SK-MEL-5 (cell line): ENCODE results near the gene TSHB. TPM values are rescaled to one million over a fixed set of nuclear protein-coding genes. Genes with fewer than 3 reads are reported as not detected.

Experiments used
- DNase-seq: peaks from one replicate; pipeline ENCODE4 v3.0.0-alpha.2; 2016; ENCODE audit warnings: low read depth, low spot score
- in situ Hi-C: cut with HindIII; loops from 2 replicates; pipeline ENCODE4 v1.10.0; 2016; ENCODE audit warnings: low sequenced_read_pairs, high pct_unique_total_duplicates, low pct_unique_long_range_greater_than_20kb
- total RNA-seq: library from RNA; depleted of rRNA; stranded (reverse); fragments of >200 nt; shearing (Covaris generic); gene quantifications from 2 replicates; pipeline ENCODE4 v1.2.3, GENCODE V29; 2014

The TSHB gene
- total RNA-seq, 1 experiment from 2014 or later: not detected

GRCh38 chr1:115052454-115053083 lies 22.9 kb downstream of the TSHB start:
- in situ Hi-C loops: no loop called here
- peak; percentile 70 for DNase-seq

GRCh38 chr1:115056395-115056798 lies 26.8 kb downstream of the TSHB start:
- in situ Hi-C loops: no loop called here

GRCh38 chr1:115057661-115058254 lies 28.1 kb downstream of the TSHB start:
- in situ Hi-C loops: no loop called here
- DNase-seq: no peak

More at GRCh38 chr1:115056395-115056798, 26.8 kb downstream of the TSHB start:
- no peak for DNase-seq

- in situ Hi-C loops: no loop called here
- DNase-seq: no peak
Measured at GRCh38 chr1:115059316-115059715, 29.7 kb downstream of the TSHB start.

- in situ Hi-C loops: no loop called here
- DNase-seq: no peak
Measured at GRCh38 chr1:115060501-115060900, 30.9 kb downstream of the TSHB start.

- DNase-seq: no peak
- in situ Hi-C loops: no loop called here
Measured at GRCh38 chr1:115062542-115063004, 32.9 kb downstream of the TSHB start.

GRCh38 chr1:115063228-115063901 lies 33.7 kb downstream of the TSHB start:
- in situ Hi-C loops: no loop called here
- DNase-seq: no peak

GRCh38 chr1:115064461-115064860 lies 34.8 kb downstream of the TSHB start:
- in situ Hi-C loops: no loop called here

GRCh38 chr1:115065021-115065420 lies 35.4 kb downstream of the TSHB start:
- in situ Hi-C loops: no loop called here

More at GRCh38 chr1:115064461-115064860, 34.8 kb downstream of the TSHB start:
- no peak for DNase-seq

GRCh38 chr1:115067161-115067859 lies 37.7 kb downstream of the TSHB start:
- no peak for DNase-seq
- in situ Hi-C loops: no loop called here

More at GRCh38 chr1:115065021-115065420, 35.4 kb downstream of the TSHB start:
- DNase-seq: no peak

- no peak for DNase-seq
- in situ Hi-C loops: no loop called here
Measured at GRCh38 chr1:115068826-115069585, 39.4 kb downstream of the TSHB start.

GRCh38 chr1:115069659-115070308 lies 40.2 kb downstream of the TSHB start:
- DNase-seq: no peak
- in situ Hi-C loops: no loop called here

- DNase-seq: no peak
- in situ Hi-C loops: no loop called here
Measured at GRCh38 chr1:115071012-115071664, 41.5 kb downstream of the TSHB start.

GRCh38 chr1:115073298-115074087 lies 43.9 kb downstream of the TSHB start:
- in situ Hi-C loops: no loop called here
- no peak for DNase-seq

- DNase-seq: no peak
- in situ Hi-C loops: no loop called here
Measured at GRCh38 chr1:115074839-115075534, 45.4 kb downstream of the TSHB start.
